SH-SY5Y (cell line): ENCODE measurements around the gene GGT6.

Experiments
- GATA2 ChIP-seq: IDR thresholded peaks from 2 replicates; pipeline ENCODE4 v1.6.1; 2011; ENCODE audit warnings: mild to moderate bottlenecking, low read depth, low read length
- GATA3 ChIP-seq: IDR thresholded peaks from 2 replicates; pipeline ENCODE4 v1.6.1; 2011; ENCODE audit warnings: low read depth, mild to moderate bottlenecking, low read length, moderate library complexity

DNA sequence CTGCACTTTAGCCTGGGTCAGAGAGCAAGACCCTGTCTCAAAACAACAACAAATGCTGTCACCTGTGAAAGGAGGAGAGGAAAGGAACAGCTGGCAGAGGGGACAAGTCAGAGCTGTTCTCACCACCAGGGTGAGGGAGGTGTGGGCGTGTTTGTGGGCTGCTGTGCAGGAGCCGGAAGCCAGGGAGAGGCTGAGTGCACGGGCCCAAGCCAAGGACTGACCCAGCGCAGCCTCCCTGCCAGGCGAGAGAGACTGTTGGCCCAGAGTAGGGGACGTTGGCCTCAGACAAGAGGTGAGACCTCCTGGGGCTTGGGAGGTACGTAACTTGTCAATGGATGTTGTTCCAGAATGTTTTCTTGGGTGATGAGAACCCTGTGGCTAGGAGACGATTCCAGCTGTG is 51.0 kb downstream of the GGT6 start:
- TF ChIP-seq GATA2 (no peak), GATA3 (no peak)
